H9 (cell line): Measurements from ENCODE around the gene IDH2. TPM values are rescaled to one million over a fixed set of nuclear protein-coding genes. Genes with fewer than 3 reads are reported as not detected.
A peak's percentile ranks its signal among the peaks of the same experiment; 100 is the strongest.

ENCODE experiments used
- DNase-seq: peaks from one replicate; pipeline ENCODE4 v3.0.0-alpha.2; 2017
- H2AFZ ChIP-seq: one replicate; pipeline ENCODE4 v1.6.1; 2013; ENCODE audit warnings: mild to moderate bottlenecking, low read length, control low read depth, moderate library complexity
- H2AK5ac ChIP-seq: 2 replicates; pipeline ENCODE4 v1.6.1; 2013; ENCODE audit warnings: low read length, control low read depth, mixed read lengths; ENCODE audit not compliant: insufficient read length
- H2BK120ac ChIP-seq: one replicate; pipeline ENCODE4 v1.6.1; 2013; ENCODE audit warnings: low read depth, mild to moderate bottlenecking, low read length, control low read depth, inconsistent platforms; ENCODE audit not compliant: poor library complexity, severe bottlenecking
- H2BK12ac ChIP-seq: 2 replicates; pipeline ENCODE4 v1.6.1; 2013; ENCODE audit warnings: low read length, control low read depth, mixed read lengths, low read depth; ENCODE audit not compliant: insufficient read length
- H2BK15ac ChIP-seq: 2 replicates; pipeline ENCODE4 v1.6.1; 2013; ENCODE audit warnings: low read depth, low read length, control low read depth
- H2BK20ac ChIP-seq: one replicate; pipeline ENCODE4 v1.6.1; 2013; ENCODE audit warnings: low read depth, mild to moderate bottlenecking, low read length, control low read depth, inconsistent platforms; ENCODE audit not compliant: poor library complexity, severe bottlenecking
- H2BK5ac ChIP-seq: 2 replicates; pipeline ENCODE4 v1.6.1; 2013; ENCODE audit warnings: low read length, control low read depth, mixed read lengths; ENCODE audit not compliant: insufficient read length
- H3K14ac ChIP-seq: 2 replicates; pipeline ENCODE4 v1.6.1; 2013; ENCODE audit warnings: low read length, control low read depth; ENCODE audit not compliant: insufficient read depth
- H3K18ac ChIP-seq: 2 replicates; pipeline ENCODE4 v1.6.1; 2013; ENCODE audit warnings: low read depth, mild to moderate bottlenecking, mixed read lengths, low read length, control low read depth; ENCODE audit not compliant: insufficient read length
- H3K23ac ChIP-seq: 2 replicates; pipeline ENCODE4 v1.6.1; 2013; ENCODE audit warnings: low read length, control low read depth, mixed read lengths, low read depth; ENCODE audit not compliant: insufficient read length
- H3K23me2 ChIP-seq: 2 replicates; pipeline ENCODE4 v1.6.1; 2013; ENCODE audit warnings: low read depth, mild to moderate bottlenecking, mixed read lengths, low read length, control low read depth; ENCODE audit not compliant: insufficient read length, poor library complexity, severe bottlenecking
- H3K27ac ChIP-seq: 2 replicates; pipeline ENCODE4 v1.5.1; 2013; ENCODE audit warnings: low read length, control low read depth, mixed read lengths, low read depth; ENCODE audit not compliant: insufficient read length
- H3K27me3 ChIP-seq: 2 replicates; pipeline ENCODE4 v1.6.1; 2013; ENCODE audit warnings: low read length, control low read depth, inconsistent platforms; ENCODE audit not compliant: insufficient read depth
- H3K4ac ChIP-seq: 2 replicates; pipeline ENCODE4 v1.6.1; 2013; ENCODE audit warnings: low read depth, mild to moderate bottlenecking, control low read depth, inconsistent platforms, low read length, moderate library complexity
- H3K4me1 ChIP-seq: 2 replicates; pipeline ENCODE4 v1.6.1; 2013; ENCODE audit warnings: low read length, control low read depth, inconsistent platforms; ENCODE audit not compliant: insufficient read depth
- H3K4me2 ChIP-seq: 2 replicates; pipeline ENCODE4 v1.6.1; 2013; ENCODE audit warnings: low read length, control low read depth, mixed read lengths; ENCODE audit not compliant: insufficient read length, insufficient read depth
- H3K56ac ChIP-seq: 2 replicates; pipeline ENCODE4 v1.6.1; 2013; ENCODE audit warnings: low read depth, mild to moderate bottlenecking, mixed read lengths, low read length, control low read depth; ENCODE audit not compliant: insufficient read length
- H3K79me1 ChIP-seq: 2 replicates; pipeline ENCODE4 v1.6.1; 2013; ENCODE audit warnings: low read depth, mild to moderate bottlenecking, moderate library complexity, low read length, control low read depth, inconsistent platforms; ENCODE audit not compliant: insufficient read depth, poor library complexity, severe bottlenecking
- H3K79me2 ChIP-seq: 2 replicates; pipeline ENCODE4 v1.6.1; 2013; ENCODE audit warnings: low read length, control low read depth, inconsistent platforms; ENCODE audit not compliant: insufficient read depth
- H3K9ac ChIP-seq: 2 replicates; pipeline ENCODE4 v1.6.1; 2013; ENCODE audit warnings: low read length, control low read depth, mixed read lengths; ENCODE audit not compliant: insufficient read length; ENCODE audit errors: extremely low read depth
- H3K9me3 ChIP-seq: one replicate; pipeline ENCODE4 v1.6.1; 2013; ENCODE audit warnings: low read depth, low read length, inconsistent platforms; ENCODE audit not compliant: control insufficient read depth
- H3T11ph ChIP-seq: one replicate; pipeline ENCODE4 v1.6.1; 2013; ENCODE audit warnings: mild to moderate bottlenecking, low read length, control low read depth, inconsistent platforms
- H4K20me1 ChIP-seq: one replicate; pipeline ENCODE4 v1.6.1; 2013; ENCODE audit not compliant: control insufficient read depth, insufficient read length, insufficient read depth
- H4K5ac ChIP-seq: 2 replicates; pipeline ENCODE4 v1.6.1; 2013; ENCODE audit warnings: low read depth, mild to moderate bottlenecking, mixed read lengths, low read length, control low read depth; ENCODE audit not compliant: insufficient read length
- H4K8ac ChIP-seq: replicated peaks from 2 replicates; pipeline ENCODE4 v1.6.1; 2013; ENCODE audit warnings: low read length, control low read depth, mixed read lengths, low read depth; ENCODE audit not compliant: insufficient read length
- H4K91ac ChIP-seq: 2 replicates; pipeline ENCODE4 v1.6.1; 2013; ENCODE audit warnings: low read depth, mild to moderate bottlenecking, moderate library complexity, mixed read lengths, low read length, control low read depth; ENCODE audit not compliant: insufficient read length
- H3K27ac Mint-ChIP-seq, 3 experiments: 2 replicates in 2 of 3; 3 replicates in 1 of 3; pipeline ENCODE4 v1.8.0; 2020 to 2021; ENCODE audit warnings: mixed read lengths in 3 of 3, mild to moderate bottlenecking in 1 of 3, moderate library complexity in 1 of 3
- H3K27me3 Mint-ChIP-seq: 2 replicates; pipeline ENCODE4 v1.8.0; 2021; ENCODE audit warnings: low read depth, mild to moderate bottlenecking, moderate library complexity, mixed read lengths
- H3K36me3 Mint-ChIP-seq, 3 experiments: 2 replicates in 2 of 3; 3 replicates in 1 of 3; pipeline ENCODE4 v1.8.0; 2020 to 2021; ENCODE audit warnings: low read depth in 3 of 3, mixed read lengths in 3 of 3; ENCODE audit not compliant: insufficient read depth in 1 of 3
- H3K4me1 Mint-ChIP-seq, 2 experiments: 2 replicates each; pipeline ENCODE4 v1.8.0; 2020; ENCODE audit warnings: mixed read lengths in 2 of 2
- H3K4me3 Mint-ChIP-seq, 2 experiments: 2 replicates in 1 of 2; 3 replicates in 1 of 2; pipeline ENCODE4 v1.8.0; 2020 to 2021; ENCODE audit warnings: mild to moderate bottlenecking in 2 of 2, mixed read lengths in 2 of 2, moderate library complexity in 1 of 2
- H3K9me3 Mint-ChIP-seq, 2 experiments: 2 replicates in 1 of 2; 3 replicates in 1 of 2; pipeline ENCODE4 v1.8.0; 2020; ENCODE audit warnings: mild to moderate bottlenecking in 2 of 2, mixed read lengths in 2 of 2, moderate library complexity in 1 of 2
- WGBS: extraction: QIAGEN DNeasy Blood & Tissue Kit; methylation state at CpG from one replicate; pipeline ENCODE4 v1.1.7; 2013; ENCODE audit warnings: missing lambda C conversion rate, low lambda C conversion rate, mixed read lengths; ENCODE audit not compliant: insufficient read length; ENCODE audit errors: extremely low coverage; 5-methylcytosine and 5-hydroxymethylcytosine counted together
- total RNA-seq: library from RNA; stranded (reverse); gene quantifications from 2 replicates; pipeline ENCODE4 v1.2.1, GENCODE V29; 2021
- TF ChIP-seq, protein P1 (sequence below): fragments of 200-600 bp; sonication (generic); conservative IDR thresholded peaks from 3 replicates; pipeline ENCODE4 v1.8.0; 2021; ENCODE audit warnings: antibody characterized with exemption, mild to moderate bottlenecking

IDH2 gene
- total RNA-seq, 1 experiment from 2014 or later: 57.7 TPM

DNA sequence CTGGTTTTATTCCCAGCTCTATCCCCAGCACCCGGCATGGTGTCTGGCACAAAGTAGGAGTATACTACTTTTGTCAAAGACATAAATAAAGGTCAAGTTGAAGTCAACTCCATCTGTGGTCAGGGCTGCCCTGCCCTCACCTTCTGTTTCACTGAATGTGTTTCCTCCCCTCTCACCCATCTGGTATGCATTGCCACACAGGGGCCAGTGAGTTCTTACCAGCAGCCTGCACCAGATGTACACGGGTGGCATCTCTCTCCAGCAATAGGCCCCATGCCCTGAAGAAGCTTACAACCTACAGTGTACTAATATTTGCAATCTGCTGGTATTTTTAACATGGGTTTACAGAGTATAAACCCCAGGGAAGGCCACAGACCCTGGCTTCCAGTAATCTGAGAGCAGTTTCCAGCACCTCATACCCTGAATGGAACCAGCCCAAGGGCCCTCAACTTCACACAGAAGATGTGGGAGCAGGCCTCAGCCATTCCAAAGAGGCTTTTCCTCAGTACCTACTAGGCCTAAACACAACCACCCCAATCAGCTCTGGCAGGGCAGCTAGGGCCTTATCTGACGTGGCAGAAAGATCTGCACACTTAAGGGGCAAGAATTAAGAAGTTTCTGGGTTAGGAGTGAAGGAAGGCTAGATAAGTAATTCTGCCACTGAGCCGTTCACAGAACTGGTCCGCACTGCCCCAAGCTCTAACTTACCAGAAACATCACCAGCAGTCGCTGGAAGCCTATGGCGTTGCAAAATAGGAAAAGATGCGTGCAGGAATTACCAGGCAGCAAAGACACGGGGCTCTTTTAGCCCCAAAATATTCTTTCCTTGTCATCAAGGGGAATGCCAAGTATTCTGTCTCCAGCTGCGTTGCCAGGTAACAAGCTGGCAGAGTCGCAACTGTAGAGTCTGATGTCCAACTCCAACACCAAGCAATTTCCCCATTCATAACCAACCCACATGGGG is 2.1 kb downstream of the IDH2 start:
- H3K79me1 ChIP-seq: no peaks in the 10 kb centered on the region
- H2BK12ac ChIP-seq: no peak overlapping the region
- no peak overlapping the region for H3K9ac ChIP-seq
- H4K91ac ChIP-seq: no peak overlapping the region
- peaks cover 36 to 40% of the 10 kb centered on the region in 2 experiments for H3K4me1 Mint-ChIP-seq
- H3K27ac Mint-ChIP-seq: no peak overlapping the region
- no peaks in the 10 kb centered on the region for H3K36me3 Mint-ChIP-seq
- peaks cover 7% of the 10 kb centered on the region for H3K23me2 ChIP-seq
- no peak overlapping the region for H3K18ac ChIP-seq
- no peak overlapping the region for H3T11ph ChIP-seq
- 0 out of 2 replicates have a peak, but pooled peaks cover 2% of the 10 kb centered on the region for H3K79me2 ChIP-seq
- no peak overlapping the region for H2BK120ac ChIP-seq
- H3K4ac ChIP-seq: no peak overlapping the region
- H4K5ac ChIP-seq: no peak overlapping the region
- no peak overlapping the region for H2AK5ac ChIP-seq
- DNase-seq: no peak
- TF ChIP-seq, protein P1, sequence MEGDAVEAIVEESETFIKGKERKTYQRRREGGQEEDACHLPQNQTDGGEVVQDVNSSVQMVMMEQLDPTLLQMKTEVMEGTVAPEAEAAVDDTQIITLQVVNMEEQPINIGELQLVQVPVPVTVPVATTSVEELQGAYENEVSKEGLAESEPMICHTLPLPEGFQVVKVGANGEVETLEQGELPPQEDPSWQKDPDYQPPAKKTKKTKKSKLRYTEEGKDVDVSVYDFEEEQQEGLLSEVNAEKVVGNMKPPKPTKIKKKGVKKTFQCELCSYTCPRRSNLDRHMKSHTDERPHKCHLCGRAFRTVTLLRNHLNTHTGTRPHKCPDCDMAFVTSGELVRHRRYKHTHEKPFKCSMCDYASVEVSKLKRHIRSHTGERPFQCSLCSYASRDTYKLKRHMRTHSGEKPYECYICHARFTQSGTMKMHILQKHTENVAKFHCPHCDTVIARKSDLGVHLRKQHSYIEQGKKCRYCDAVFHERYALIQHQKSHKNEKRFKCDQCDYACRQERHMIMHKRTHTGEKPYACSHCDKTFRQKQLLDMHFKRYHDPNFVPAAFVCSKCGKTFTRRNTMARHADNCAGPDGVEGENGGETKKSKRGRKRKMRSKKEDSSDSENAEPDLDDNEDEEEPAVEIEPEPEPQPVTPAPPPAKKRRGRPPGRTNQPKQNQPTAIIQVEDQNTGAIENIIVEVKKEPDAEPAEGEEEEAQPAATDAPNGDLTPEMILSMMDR: no peak
- no peak overlapping the region for H3K4me2 ChIP-seq
- WGBS: no CpG with 5 or more reads among the region's 11 CpGs
- no peaks in the 10 kb centered on the region for H3K4me1 ChIP-seq
- no peaks in the 10 kb centered on the region for H3K9me3 ChIP-seq
- H3K9me3 Mint-ChIP-seq: no peaks in the 10 kb centered on the region
- no peak overlapping the region for H2BK15ac ChIP-seq
- H3K14ac ChIP-seq: no peak overlapping the region
- H3K4me3 Mint-ChIP-seq: peak overlapping the region; percentile 68 to 87; a peak in 3 of 5 replicates
- peaks cover 3% of the 10 kb centered on the region; the same call in 1 of the 2 replicates for H3K27me3 ChIP-seq
- no peak overlapping the region for H4K8ac ChIP-seq
- H3K27me3 Mint-ChIP-seq: peaks cover 33% of the 10 kb centered on the region
- no peak overlapping the region for H3K56ac ChIP-seq
- H2AFZ ChIP-seq: no peak overlapping the region
- no peaks in the 10 kb centered on the region for H4K20me1 ChIP-seq
- H3K23ac ChIP-seq: no peak overlapping the region
- no peak overlapping the region for H2BK20ac ChIP-seq
- H3K27ac ChIP-seq: no peak overlapping the region
- no peak overlapping the region for H2BK5ac ChIP-seq
